Common myeloid progenitor, CD34-positive (primary cell): Measurements from ENCODE around the gene MBTPS1.

Source experiments
- CTCF ChIA-PET: fragments of 350-600 bp; sonication (Branson Sonifier 250); formaldehyde crosslinking; loops from one replicate; lab custom pipeline; 2021; ENCODE audit warnings: antibody characterized with exemption; lab: Charles Lee
- POLR2A ChIA-PET: fragments of 350-600 bp; sonication (Branson Sonifier 250); formaldehyde crosslinking; loops from one replicate; lab custom pipeline; 2021; ENCODE audit warnings: antibody characterized with exemption; lab: Charles Lee
- DNase-seq, 3 donors: peaks; one replicate each; pipeline versions ENCODE4 v3.0.0 to v3.0.0-alpha.2; 2013
- H3K27ac ChIP-seq, 2 experiments: 1 replicate in 1 of 2; 2 replicates in 1 of 2; pipeline ENCODE4 v1.7.0; 2013; ENCODE audit warnings: inconsistent platforms in 2 of 2, low read length in 2 of 2, mild to moderate bottlenecking in 2 of 2, low read depth in 1 of 2, moderate library complexity in 1 of 2; ENCODE audit not compliant: severe bottlenecking in 2 of 2, insufficient read depth in 1 of 2, poor library complexity in 1 of 2
- H3K27me3 ChIP-seq, 5 experiments: replicated peaks in 2 of 5; 1 replicate in 3 of 5; 2 replicates in 2 of 5; pipeline versions ENCODE4 v1.6.1 to v1.7.0; 2013; ENCODE audit warnings: low read length in 4 of 5, mild to moderate bottlenecking in 2 of 5, moderate library complexity in 2 of 5, inconsistent platforms in 1 of 5; ENCODE audit not compliant: insufficient read depth in 5 of 5, control insufficient read depth in 4 of 5
- H3K36me3 ChIP-seq, 4 experiments: 1 replicate in 2 of 4; 2 replicates in 2 of 4; pipeline versions ENCODE4 v1.6.1 to v1.7.0; 2013; ENCODE audit warnings: low read length in 3 of 4, control low read depth in 1 of 4, mild to moderate bottlenecking in 1 of 4; ENCODE audit not compliant: control insufficient read depth in 4 of 4, insufficient read depth in 4 of 4
- H3K4me1 ChIP-seq, 4 experiments: 1 replicate in 3 of 4; 2 replicates in 1 of 4; pipeline versions ENCODE4 v1.6.1 to v1.7.1; 2013; ENCODE audit warnings: low read length in 3 of 4, mild to moderate bottlenecking in 3 of 4, control low read depth in 1 of 4, inconsistent platforms in 1 of 4, moderate library complexity in 1 of 4; ENCODE audit not compliant: control insufficient read depth in 4 of 4, insufficient read depth in 4 of 4; ENCODE audit errors: control extremely low read depth in 1 of 4
- H3K4me3 ChIP-seq, 7 experiments: 1 replicate in 4 of 7; 2 replicates in 3 of 7; pipeline versions ENCODE4 v1.5.1 to v1.7.0; 2013; ENCODE audit warnings: mild to moderate bottlenecking in 7 of 7, low read length in 6 of 7, moderate library complexity in 6 of 7, inconsistent platforms in 2 of 7, low read depth in 2 of 7, control low read depth in 1 of 7; ENCODE audit not compliant: insufficient read depth in 4 of 7, control insufficient read depth in 1 of 7; ENCODE audit errors: extremely low read depth in 1 of 7
- H3K9me3 ChIP-seq, 5 experiments: 1 replicate in 4 of 5; 2 replicates in 1 of 5; pipeline versions ENCODE4 v1.6.1 to v1.7.1; 2013; ENCODE audit warnings: low read length in 4 of 5, mild to moderate bottlenecking in 2 of 5, inconsistent platforms in 1 of 5, low read depth in 1 of 5, moderate library complexity in 1 of 5; ENCODE audit not compliant: control insufficient read depth in 4 of 5, insufficient read depth in 2 of 5; ENCODE audit errors: control extremely low read depth in 1 of 5
- WGBS: methylation state at CpG from one replicate; pipeline ENCODE4 v1.1.5; 2013; ENCODE audit not compliant: insufficient coverage; 5-methylcytosine and 5-hydroxymethylcytosine counted together

MBTPS1 gene

DNA sequence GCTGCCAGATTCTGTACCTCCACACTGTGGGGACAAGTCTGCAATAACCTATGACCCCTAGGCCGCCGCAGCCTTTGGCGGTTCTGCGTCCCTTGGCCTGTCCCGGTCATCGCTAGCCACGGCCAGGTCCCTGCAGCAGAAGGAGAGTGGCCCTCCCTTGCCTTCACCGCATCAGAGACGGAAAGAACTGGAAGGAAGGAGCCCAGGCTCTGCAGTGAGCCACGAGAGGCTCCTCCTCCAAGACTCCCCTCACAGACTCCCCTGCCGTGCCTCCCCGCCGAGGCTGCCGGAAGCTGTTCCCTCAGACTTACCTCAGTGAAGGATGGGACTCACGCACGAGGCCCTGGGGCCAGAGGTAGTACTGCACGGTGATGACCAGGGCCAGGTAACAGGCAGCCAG is 85.2 kb downstream of the MBTPS1 start:
- Histone ChIP-seq H3K4me1 (peaks cover 0 to 11% (median 9%) of the 10 kb centered on the region in 4 experiments), H3K27me3 (peaks cover 0 to 88% (median 23%) of the 10 kb centered on the region in 5 experiments), H3K27ac (no peak overlapping the region), H3K36me3 (no peaks in the 10 kb centered on the region), H3K9me3 (peaks cover 1 to 37% (median 25%) of the 10 kb centered on the region in 5 experiments), H3K4me3 (no peak overlapping the region)
- DNase-seq: no peak
- 80% methylated on average over 12 of the region's 17 CpGs for WGBS
- ChIA-PET CTCF (no interaction called here), POLR2A (no interaction called here)

DNA sequence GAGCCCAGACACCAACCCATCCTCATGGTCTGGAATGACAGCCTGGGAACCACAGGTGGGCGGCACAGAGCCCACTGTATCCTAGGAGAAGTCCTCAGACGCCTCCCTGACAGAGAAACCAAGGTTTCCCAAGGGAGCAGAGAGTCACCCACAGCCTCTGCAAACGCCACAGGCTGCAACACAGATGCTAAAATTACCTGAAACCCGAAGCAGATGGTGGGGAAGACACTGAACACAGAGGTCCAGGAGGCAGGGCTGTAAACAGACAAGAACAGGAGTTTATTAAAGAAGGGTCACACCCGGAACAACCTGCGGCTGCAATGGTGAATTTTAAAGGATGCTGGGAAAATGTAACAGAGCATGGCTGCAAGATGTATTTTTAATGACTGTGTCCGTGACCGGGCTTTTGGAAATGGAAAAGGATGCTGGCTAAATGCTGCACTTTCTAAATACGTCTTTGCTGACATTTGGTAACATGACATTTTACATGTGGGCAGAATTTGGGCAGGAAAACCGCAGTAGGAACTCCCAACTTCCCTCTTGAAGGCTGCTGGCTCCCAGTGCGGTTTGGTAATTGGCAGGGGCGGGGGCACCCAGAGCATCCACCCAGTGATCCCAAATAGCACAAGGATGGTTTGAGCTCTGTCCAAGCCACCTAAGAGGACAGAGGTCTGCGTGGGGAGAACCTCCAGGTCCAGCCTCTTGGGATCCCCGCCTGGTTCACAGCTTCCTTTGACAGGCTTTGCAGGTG is 87.3 kb downstream of the MBTPS1 start:
- H3K9me3 ChIP-seq: peaks cover 0 to 16% (median 9%) of the 10 kb centered on the region in 5 experiments
- POLR2A ChIA-PET: no interaction called here
- no peaks in the 10 kb centered on the region for H3K36me3 ChIP-seq
- CTCF ChIA-PET: no interaction called here
- DNase-seq: peak; percentile 49 to 52 (median 49)
- peaks cover 0 to 11% (median 9%) of the 10 kb centered on the region in 4 experiments for H3K4me1 ChIP-seq
- peaks cover 0 to 87% (median 18%) of the 10 kb centered on the region in 5 experiments for H3K27me3 ChIP-seq
- WGBS: 38% methylated on average over 10 of the region's 14 CpGs
- H3K4me3 ChIP-seq: no peak overlapping the region
- no peak overlapping the region for H3K27ac ChIP-seq

DNA sequence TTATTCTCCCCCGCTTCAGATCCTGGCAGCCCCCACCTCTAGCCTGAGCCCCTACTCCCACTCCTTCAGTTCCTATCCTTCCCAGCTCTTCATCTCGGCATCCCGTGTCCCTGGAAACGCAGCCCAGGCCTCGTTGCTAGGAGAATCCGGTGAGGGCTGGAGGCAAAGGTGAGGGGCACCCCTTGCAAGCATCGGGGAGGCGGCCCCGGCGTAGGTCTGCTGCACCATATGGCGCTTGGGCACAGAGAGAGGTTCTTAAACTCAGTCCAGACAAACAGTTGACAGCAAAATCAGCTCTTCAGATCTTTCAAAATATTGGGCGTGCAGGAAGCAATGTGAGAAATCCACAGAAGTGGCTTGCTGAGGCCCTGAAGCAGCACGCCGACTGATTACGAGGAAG is 89.1 kb downstream of the MBTPS1 start:
- no peak overlapping the region for H3K27ac ChIP-seq
- CTCF ChIA-PET: interaction anchor here (0.9 kb wide), 1 partner anchor 56 kb away, joined by 3 read pairs; no protein-coding TSS in a partner anchor
- POLR2A ChIA-PET: no interaction called here

DNA sequence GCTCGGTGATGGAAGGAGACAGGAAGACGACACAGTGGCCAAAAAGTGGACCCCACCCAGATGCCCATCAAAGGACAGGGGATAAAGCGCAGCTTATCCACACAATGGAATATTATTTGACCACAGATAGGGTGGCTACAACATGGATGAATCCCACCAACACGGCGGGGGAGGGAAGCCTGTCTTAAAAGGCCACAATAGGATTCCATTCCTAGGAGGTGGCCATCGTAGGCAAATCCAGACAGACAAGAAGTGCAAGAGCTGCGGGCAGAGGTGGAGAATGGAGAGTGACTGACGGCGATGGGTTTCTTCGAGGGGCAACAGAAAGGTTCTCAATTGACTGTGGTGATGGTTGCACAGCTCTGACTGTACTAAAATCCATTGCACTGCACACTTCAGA is 90.1 kb downstream of the MBTPS1 start:
- H3K27me3 ChIP-seq: peaks cover 0 to 88% (median 23%) of the 10 kb centered on the region in 5 experiments
- no peak overlapping the region for H3K4me3 ChIP-seq
- CTCF ChIA-PET: no interaction called here
- H3K4me1 ChIP-seq: peaks cover 0 to 11% (median 9%) of the 10 kb centered on the region in 4 experiments
- H3K9me3 ChIP-seq: peaks cover 0 to 21% (median 17%) of the 10 kb centered on the region in 5 experiments
- H3K36me3 ChIP-seq: no peaks in the 10 kb centered on the region
- POLR2A ChIA-PET: no interaction called here
- DNase-seq: no peak
- H3K27ac ChIP-seq: no peak overlapping the region
- WGBS: 93% methylated on average over 8 of the region's 10 CpGs

More for the DNA sequence above, 89.1 kb downstream of the MBTPS1 start:
- peaks cover 0 to 12% (median 9%) of the 10 kb centered on the region in 5 experiments for H3K9me3 ChIP-seq
- H3K4me1 ChIP-seq: peaks cover 0 to 11% (median 9%) of the 10 kb centered on the region in 4 experiments
- peaks cover 0 to 88% (median 20%) of the 10 kb centered on the region in 5 experiments for H3K27me3 ChIP-seq
- H3K36me3 ChIP-seq: no peaks in the 10 kb centered on the region
- no peak for DNase-seq
- no peak overlapping the region for H3K4me3 ChIP-seq
- WGBS: 75% methylated on average over 14 of the region's 15 CpGs

DNA sequence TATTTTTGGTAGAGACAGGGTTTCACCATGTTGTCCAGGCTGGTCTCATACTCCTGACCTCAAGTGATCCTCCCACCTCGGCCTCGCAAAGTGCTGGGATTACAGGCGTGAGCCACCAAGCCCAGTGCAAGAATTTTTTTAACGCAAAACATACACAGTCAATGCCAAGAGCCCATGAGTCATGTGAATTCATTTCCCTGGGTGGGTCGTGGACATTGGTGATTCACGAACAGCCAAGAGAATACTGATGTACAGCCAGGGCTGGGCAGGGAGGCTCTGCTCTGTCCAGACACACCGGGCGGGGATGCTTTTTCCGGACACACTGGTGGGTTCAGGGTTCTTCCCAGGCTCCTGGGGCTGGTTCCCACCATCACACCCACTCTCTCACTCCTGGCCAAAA is 91.9 kb downstream of the MBTPS1 start:
- Histone ChIP-seq H3K36me3 (no peaks in the 10 kb centered on the region), H3K4me3 (no peak overlapping the region), H3K4me1 (peaks cover 0 to 11% (median 9%) of the 10 kb centered on the region in 4 experiments), H3K27ac (no peak overlapping the region), H3K9me3 (peaks cover 0 to 29% (median 22%) of the 10 kb centered on the region in 5 experiments), H3K27me3 (peaks cover 0 to 89% (median 21%) of the 10 kb centered on the region in 5 experiments)
- ChIA-PET CTCF (no interaction called here), POLR2A (no interaction called here)
- 91% methylated on average over 9 of the region's 9 CpGs for WGBS
- no peak for DNase-seq

DNA sequence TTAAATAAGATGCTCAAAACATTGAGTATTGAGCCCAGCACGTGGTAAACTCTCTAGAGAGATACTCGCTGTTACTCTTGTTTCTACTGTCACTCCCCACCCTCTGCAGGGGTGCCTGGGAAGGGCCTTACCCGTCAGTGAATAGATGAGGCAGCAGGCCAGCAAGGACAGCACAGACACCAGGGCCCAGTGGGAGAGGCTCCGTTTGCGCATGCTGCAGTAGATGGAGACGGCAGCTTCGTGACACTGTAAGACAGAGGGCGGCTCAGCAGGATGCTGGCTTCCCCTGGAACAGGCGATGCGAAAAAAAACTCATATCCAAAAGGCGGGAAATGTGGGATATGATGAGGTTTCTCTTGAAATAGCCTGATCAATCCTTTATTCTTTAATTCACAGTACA is 94.1 kb downstream of the MBTPS1 start:
- H3K36me3 ChIP-seq: no peaks in the 10 kb centered on the region
- no peaks in the 10 kb centered on the region for H3K4me1 ChIP-seq
- no peak for DNase-seq
- WGBS: 73% methylated on average over 7 of the region's 11 CpGs
- H3K9me3 ChIP-seq: peaks cover 0 to 45% (median 33%) of the 10 kb centered on the region in 5 experiments
- ChIA-PET CTCF (no interaction called here), POLR2A (no interaction called here)
- no peak overlapping the region for H3K27ac ChIP-seq
- H3K4me3 ChIP-seq: no peak overlapping the region
- H3K27me3 ChIP-seq: peaks cover 2 to 99% (median 20%) of the 10 kb centered on the region in 5 experiments

DNA sequence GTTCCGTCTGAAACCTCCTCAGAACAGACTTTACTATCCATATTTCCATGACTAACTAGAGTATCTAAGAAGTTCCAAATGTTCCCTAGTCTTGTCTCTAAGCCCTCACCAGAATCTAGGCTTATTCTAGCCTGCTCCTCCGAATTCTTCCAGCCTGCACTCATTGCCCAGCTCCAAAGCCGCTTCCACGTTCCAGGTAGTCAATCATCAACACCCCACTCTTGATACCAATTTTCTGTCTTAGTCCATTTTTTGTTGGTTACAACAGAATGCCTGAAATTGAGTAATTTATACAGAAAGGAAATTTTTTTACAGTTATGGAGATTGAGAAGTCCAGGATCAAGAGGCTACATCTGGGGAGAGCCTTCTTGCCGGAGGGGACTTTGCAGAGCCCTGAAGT is 95.3 kb downstream of the MBTPS1 start:
- Histone ChIP-seq H3K4me3 (no peak overlapping the region), H3K27ac (no peak overlapping the region), H3K4me1 (no peaks in the 10 kb centered on the region), H3K27me3 (peaks cover 3 to 99% (median 18%) of the 10 kb centered on the region in 5 experiments), H3K36me3 (no peaks in the 10 kb centered on the region), H3K9me3 (peaks cover 0 to 47% (median 35%) of the 10 kb centered on the region in 5 experiments)
- WGBS: 95% methylated on average over 2 of the region's 5 CpGs
- DNase-seq: no peak
- CTCF ChIA-PET: no interaction called here
- POLR2A ChIA-PET: no interaction called here
